GM19193 (cell line): ENCODE results near the gene ZNF23.

ENCODE experiments used
- POLR2A ChIP-seq: IDR thresholded peaks from 4 replicates; pipeline ENCODE4 v1.6.1; 2011; ENCODE audit not compliant: insufficient read depth, insufficient read length; ENCODE audit errors: extremely low read depth

ZNF23 gene

DNA sequence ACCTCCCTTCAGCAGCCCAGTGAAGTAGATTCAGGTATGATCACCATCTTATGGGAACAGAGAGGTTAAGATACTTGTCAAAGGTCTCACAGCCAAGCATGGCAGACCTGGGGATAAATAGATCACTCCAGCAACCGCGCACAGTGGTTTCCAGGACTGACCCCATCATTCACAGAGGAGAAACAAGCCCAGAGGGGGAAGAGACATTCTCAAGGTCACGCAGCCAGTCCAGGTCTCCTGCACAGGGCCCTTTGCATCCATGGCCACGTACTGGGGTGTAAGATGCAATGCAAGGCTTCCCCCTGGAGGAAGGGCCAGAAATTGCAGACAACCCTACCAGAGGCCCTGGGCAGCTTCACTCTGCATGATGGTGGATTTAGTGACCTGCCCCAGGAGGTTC lies 40.1 kb downstream of the ZNF23 start:
- no peak for TF ChIP-seq POLR2A

DNA sequence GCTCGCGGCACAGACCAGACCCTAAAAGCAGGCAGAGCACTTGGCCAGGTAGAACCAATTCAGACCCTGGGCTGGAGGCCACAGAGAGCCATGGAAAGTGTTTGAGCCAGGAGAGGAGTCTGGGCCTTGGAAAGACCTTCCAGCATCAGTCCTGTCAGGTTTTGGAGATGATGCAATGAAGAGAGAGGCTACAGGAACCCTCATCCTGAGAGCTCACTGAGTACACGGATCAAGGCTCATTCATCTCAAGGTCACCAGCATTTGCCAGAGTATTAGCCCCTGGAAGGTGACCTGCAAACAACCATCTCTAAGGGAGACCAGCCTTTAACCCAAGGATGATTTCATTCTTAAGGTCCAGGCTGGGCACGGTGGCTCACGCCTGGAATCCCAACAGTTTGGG lies 48.0 kb downstream of the ZNF23 start:
- TF ChIP-seq POLR2A: no peak

DNA sequence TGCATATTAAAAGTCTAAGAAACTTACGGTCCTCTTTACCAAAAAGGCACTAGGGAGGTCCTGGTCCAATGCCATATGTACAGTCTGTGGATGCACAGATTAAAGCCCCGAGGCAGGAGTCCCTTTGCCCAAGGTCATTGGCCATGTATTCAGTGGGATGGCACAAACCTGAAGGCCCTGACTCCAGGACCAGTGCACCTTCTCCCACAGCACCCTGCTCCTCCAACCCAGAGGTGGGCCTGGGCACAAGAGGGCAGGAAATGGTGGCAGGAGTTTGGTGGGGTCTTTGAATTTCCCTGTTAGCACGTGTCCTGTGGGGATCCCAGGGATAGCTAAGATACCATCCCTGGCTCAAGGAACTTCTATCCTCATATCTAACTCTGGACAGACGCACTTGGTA lies 48.7 kb downstream of the ZNF23 start:
- no peak for TF ChIP-seq POLR2A

DNA sequence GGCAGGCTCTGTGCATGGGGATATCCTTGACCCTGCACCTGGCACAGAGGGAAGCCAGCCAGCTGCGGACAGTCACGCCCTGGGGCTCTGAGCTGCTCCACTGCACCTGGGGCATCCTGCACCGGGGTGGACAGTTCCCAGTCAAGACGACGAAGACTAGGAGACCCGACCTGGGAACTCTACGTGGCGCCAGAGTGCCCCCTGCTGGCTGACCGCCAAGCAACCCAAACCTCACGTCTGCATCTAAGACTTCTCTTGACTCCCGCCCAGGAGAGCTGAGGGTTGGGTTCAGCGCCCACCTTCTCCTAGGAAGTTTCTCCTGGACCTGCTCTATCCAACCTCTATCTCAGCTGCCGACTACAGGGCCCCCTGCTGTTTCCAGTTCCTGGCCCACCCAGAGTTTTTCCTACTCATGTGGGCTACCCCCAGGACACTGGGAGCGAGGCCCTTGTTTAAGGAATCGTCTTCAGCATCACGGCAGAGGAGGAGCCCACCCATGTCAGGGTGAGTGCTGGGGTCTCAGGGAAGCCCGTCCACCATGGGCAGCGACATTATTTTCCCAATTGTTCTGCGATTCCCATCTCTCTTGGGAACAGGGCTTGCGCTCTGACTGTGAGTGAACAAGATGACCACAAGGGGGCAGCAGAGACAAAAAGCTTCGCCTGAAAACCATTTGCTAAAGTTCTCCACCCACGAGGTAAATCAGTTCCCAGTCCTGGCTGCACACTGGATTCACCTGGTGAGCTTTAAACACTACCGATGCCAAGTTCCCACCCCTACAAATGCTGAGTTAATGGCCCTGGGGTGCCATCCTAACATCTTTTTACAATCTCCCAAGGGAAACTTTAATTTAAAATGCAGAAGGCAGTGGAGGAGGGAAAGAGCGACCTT lies 49.5 kb downstream of the ZNF23 start:
- TF ChIP-seq POLR2A: no peak

DNA sequence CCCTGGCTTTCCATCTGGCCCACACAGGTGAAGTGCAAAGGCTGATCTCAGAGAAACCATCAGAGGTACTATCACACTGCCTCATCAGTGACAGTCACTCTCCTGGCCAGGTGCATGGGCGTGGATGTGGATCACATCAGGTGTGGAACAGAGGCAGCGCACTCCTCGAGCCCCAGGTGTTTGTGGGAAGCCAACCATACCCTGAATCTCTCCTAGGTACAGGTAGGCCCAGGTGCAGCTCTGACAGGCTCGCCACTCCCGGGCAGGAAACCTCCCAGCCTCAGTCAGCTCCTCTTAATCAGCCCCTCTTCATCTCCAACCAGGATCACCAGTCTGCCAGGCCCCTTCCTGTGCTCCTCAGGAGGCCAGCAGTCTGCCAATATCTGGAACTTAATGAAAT lies 51.9 kb downstream of the ZNF23 start:
- TF ChIP-seq POLR2A: no peak

DNA sequence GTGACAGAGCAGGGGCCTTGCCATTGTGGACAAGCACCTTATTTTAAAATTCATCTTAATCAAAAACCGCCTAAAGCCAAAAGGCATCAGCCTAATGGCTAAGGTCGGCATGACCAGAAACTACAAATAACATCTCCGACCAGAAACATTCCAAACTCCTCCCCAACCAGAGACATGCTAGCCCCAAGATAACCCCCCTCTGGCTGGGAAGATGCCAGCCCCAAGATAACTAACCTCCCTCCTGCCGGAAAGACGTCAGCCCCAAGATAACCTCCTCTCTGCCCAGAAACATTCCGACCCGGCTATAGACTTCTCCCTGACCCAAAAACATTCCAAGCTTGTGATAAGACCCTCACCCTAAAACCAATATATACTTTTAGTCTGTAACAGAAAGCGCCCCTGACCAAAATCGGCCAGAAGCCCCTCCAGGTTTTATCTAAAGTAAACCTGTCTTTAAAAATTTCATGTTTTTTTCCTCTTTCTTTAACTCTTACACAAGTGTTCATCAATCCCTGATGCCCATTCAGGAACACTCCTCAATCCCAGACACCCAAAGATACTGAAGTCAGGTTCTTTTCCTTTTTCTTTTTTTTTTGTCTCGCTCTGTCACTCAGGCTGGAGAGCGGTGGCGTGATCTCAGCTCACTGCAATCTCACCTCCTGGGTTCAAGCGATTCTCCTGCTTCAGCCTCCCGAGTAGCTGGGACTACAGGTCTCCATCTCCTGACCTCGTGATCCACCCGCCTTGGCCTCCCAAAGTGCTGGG lies 52.9 kb downstream of the ZNF23 start:
- TF ChIP-seq POLR2A: no peak

DNA sequence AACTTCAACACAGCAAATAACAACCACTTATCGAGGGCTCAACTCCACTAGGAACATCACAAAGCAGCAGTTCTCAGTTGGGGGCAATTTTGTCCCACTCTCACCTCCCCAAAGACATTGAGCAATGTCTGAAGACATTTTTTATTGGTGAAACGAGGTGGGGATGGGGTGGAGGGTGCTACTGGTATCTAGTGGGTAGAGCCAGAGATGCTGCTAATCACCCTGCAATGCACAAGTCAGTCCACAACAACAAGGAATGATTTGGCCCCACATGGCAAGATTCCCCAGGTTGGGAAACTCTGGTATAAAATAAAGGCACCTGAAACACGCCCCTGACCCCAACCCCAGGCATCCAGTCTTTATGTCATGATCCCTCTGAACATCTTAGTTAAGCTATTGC lies 53.5 kb downstream of the ZNF23 start:
- TF ChIP-seq POLR2A: no peak

DNA sequence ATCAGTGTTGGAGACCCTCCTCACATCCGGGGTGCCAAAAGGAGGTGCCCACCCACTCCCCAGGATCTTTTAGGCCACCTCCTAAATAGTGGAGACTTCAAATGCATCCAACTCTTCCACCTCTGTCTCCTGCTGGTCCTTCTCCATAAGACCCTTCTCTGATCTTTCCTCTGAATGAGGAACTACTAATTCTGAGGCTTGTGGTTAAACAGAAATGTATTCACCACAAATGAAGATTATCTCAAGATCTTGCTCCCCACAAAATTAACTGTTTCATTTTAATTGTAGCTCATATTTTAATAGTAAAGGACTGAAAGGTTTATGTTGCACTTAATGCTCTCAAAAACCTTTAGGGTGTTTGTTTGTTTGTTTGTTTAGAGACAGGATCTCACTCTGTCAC lies 54.3 kb downstream of the ZNF23 start:
- no peak for TF ChIP-seq POLR2A

DNA sequence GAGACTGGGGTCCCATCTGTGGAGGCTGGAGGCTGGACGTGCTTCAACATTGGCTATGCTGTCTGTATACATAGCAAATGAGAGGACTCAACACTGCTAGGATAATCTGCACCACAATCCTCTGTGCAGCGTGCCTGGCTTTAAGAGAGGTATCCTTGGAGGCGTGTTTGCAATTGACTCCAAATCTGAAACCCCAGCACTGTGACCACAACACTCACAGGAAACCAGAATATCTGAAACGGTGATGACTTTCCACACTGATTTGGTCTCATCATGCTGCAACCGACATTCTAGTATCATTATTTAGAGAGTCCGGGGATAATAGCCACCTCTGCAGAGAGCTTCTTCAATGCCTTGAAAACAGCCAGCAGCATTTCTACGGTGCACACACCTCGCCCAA lies 55.3 kb downstream of the ZNF23 start:
- no peak for TF ChIP-seq POLR2A

DNA sequence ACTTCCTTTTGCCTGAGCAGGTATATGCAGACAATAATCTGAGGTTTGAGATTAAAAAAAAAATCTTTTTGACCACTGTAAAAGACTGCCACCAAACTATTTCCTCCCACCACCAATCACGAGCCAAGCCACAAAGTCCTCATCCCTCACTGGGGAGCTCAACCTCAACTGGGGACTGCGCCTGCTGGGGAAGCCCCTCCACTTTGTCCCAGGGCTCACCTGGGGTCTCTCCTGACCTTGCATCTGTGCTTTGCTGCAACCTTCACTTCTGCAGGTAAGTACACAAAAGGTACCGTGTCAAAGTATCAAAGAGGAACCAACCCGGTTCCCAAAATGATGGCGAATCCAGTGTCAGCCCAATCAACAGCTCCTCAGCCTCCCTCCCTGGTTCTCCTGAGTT lies 55.7 kb downstream of the ZNF23 start:
- no peak for TF ChIP-seq POLR2A

DNA sequence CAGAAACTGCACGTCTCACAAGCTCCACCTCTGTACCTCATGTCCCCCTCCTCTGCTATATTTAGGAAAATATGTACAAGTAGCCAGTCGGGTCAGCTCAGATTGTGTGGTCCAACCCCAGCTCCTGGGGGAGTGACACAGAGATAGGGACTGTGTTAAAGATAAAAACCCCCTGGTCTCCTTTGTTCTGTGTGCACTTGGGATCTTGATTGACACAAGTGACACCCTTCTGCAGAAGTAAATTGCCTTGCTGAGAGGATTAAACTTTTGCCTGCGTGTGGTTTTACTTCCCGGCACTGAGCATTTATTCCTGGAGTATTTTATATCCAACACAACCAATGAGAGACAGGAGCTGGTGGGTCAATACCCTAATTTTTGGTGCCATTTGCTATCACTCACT lies 57.7 kb downstream of the ZNF23 start:
- no peak for TF ChIP-seq POLR2A

DNA sequence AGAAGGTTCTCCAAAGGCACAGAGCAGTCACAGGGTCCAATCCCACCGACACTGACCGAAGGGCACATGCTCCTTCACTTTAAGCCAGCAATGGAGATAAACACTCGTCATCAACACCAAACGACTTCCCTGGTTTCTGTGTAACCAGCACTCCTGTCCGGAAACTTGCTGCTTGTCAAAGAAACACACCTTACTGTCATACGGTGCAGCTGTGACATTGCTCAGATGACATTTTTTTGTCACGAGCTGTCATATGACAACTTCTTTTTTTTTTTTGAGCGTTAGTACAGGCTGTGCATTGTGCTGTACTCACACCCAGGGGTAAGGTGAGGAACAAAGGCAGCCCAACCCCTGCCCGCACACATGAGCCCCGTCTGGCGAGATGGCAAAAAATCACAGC lies 59.4 kb downstream of the ZNF23 start:
- TF ChIP-seq POLR2A: no peak

DNA sequence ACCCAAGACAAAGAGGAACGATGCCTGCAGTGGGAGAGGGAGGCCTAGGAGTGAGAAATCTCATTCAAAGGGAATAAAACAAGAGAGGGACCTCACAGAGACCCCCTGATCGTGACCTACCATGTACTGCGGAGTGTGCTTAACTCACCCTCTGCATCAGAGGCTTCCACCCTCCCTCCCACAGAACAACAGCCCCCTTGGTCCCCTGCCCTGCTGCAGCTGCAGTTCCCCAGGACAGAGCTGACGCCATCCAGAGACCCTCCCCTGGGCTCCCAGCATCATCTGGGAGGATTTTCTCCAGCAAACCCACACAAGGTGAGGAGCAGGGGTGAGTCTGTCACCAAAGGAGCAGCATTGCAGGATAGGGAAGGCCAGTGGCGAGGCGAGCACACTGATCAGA lies 60.0 kb downstream of the ZNF23 start:
- TF ChIP-seq POLR2A: no peak

DNA sequence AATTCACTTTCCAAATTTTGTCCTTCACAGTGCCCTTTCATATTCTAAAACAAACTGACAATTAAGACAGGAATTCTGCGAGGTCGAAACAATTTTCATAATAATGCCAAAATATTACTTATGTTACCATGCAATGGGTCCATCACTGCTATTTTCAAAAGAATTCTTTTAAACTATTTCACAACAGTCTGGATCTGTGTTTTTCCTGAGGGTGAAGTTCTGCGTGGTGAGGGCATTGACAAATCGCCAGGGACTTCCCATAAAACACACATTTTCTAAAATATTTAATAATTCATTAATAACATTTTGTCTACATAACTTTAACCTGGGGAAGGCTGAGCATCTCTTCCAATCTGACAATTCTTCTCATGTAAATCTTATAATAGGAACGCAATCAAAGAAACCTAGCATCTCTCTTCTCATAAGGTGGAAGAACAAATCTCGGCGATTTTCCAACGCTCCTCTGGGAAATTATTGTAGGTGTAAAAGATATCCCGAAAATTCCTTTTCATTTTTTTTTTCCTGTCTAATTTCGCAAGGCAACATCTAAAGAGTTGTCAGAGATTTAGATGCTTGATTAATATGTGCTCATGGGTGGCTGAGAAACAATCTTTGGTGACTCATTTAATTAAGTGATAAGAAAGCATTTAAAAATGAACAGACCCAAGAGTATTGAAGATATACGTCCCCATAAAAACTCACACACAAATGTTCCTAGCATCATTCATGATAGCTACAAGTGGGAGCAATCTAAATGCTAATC lies 62.1 kb downstream of the ZNF23 start:
- TF ChIP-seq POLR2A: no peak
